ENCODE measurements around the gene SERPINB10.

SERPINB10 gene

GRCh38 chr18:63904694-63905093 lies 3.1 kb upstream of the SERPINB10 start:
- no peak for ATAC-seq (ENCODE audit: insufficient read depth, low read depth)

GRCh38 chr18:63905361-63905760 lies 2.4 kb upstream of the SERPINB10 start:
- no peaks in the 10 kb centered on the region for H3K36me3 ChIP-seq (ENCODE audit: insufficient read depth, low read length)
- H3K4me2 ChIP-seq (ENCODE audit: insufficient read depth, low read length) = no peak overlapping the region
- ATAC-seq (ENCODE audit: insufficient read depth, low read depth) (no peak), DNase-seq (no peak)
- H3K79me2 ChIP-seq (ENCODE audit: insufficient read depth, low read length) = no peaks in the 10 kb centered on the region
- H3K9me3 ChIP-seq (ENCODE audit: insufficient read depth, low read length, severe bottlenecking) = peaks cover 5% of the 10 kb centered on the region
- no peaks in the 10 kb centered on the region for H3K4me1 ChIP-seq (ENCODE audit: insufficient read depth, low read length)
- no peak overlapping the region for H3K4me3 ChIP-seq (ENCODE audit: low read depth in 1 of 2, low read length in 2 of 2)
- H3K9ac ChIP-seq (ENCODE audit: low read depth, low read length) = no peak overlapping the region
- no peak overlapping the region for H2AFZ ChIP-seq (ENCODE audit: low read depth, low read length)
- H3K27me3 ChIP-seq (ENCODE audit: insufficient read depth, low read length, poor library complexity) = no peaks in the 10 kb centered on the region
- TF ChIP-seq EZH2 (IDR thresholded peaks at IDR 0.05; ENCODE audit: borderline replicate concordance, low read depth, low read length, severe bottlenecking) = no peak
- no peak for TF ChIP-seq CTCF (IDR thresholded peaks at IDR 0.05; ENCODE audit: borderline replicate concordance, extremely low read depth, low read length, poor library complexity, severe bottlenecking)
- no peaks in the 10 kb centered on the region for H4K20me1 ChIP-seq (ENCODE audit: insufficient read depth, low read length)
- no peak overlapping the region for H3K27ac ChIP-seq (ENCODE audit: low read length)

More at GRCh38 chr18:63904694-63905093, 3.1 kb upstream of the SERPINB10 start:
- no peak for DNase-seq
- TF ChIP-seq CTCF (IDR thresholded peaks at IDR 0.05; ENCODE audit: borderline replicate concordance, extremely low read depth, low read length, poor library complexity, severe bottlenecking) (no peak), EZH2 (IDR thresholded peaks at IDR 0.05; ENCODE audit: borderline replicate concordance, low read depth, low read length, severe bottlenecking) (no peak)
- H3K4me2 ChIP-seq (ENCODE audit: insufficient read depth, low read length) = no peak overlapping the region
- H2AFZ ChIP-seq (ENCODE audit: low read depth, low read length) = no peak overlapping the region
- H3K9me3 ChIP-seq (ENCODE audit: insufficient read depth, low read length, severe bottlenecking) = peaks cover 5% of the 10 kb centered on the region
- no peaks in the 10 kb centered on the region for H3K36me3 ChIP-seq (ENCODE audit: insufficient read depth, low read length)
- no peak overlapping the region for H3K4me3 ChIP-seq (ENCODE audit: low read depth in 1 of 2, low read length in 2 of 2)
- H3K9ac ChIP-seq (ENCODE audit: low read depth, low read length) = no peak overlapping the region
- no peaks in the 10 kb centered on the region for H3K79me2 ChIP-seq (ENCODE audit: insufficient read depth, low read length)
- H3K27ac ChIP-seq (ENCODE audit: low read length) = no peak overlapping the region
- H4K20me1 ChIP-seq (ENCODE audit: insufficient read depth, low read length) = no peaks in the 10 kb centered on the region
- no peaks in the 10 kb centered on the region for H3K27me3 ChIP-seq (ENCODE audit: insufficient read depth, low read length, poor library complexity)
- no peaks in the 10 kb centered on the region for H3K4me1 ChIP-seq (ENCODE audit: insufficient read depth, low read length)

- peaks cover 5% of the 10 kb centered on the region for H3K9me3 ChIP-seq (ENCODE audit: insufficient read depth, low read length, severe bottlenecking)
- no peaks in the 10 kb centered on the region for H4K20me1 ChIP-seq (ENCODE audit: insufficient read depth, low read length)
- no peak for TF ChIP-seq EZH2 (IDR thresholded peaks at IDR 0.05; ENCODE audit: borderline replicate concordance, low read depth, low read length, severe bottlenecking)
- TF ChIP-seq CTCF (IDR thresholded peaks at IDR 0.05; ENCODE audit: borderline replicate concordance, extremely low read depth, low read length, poor library complexity, severe bottlenecking) = no peak
- ATAC-seq (ENCODE audit: insufficient read depth, low read depth) = no peak
- H3K4me1 ChIP-seq (ENCODE audit: insufficient read depth, low read length) = no peaks in the 10 kb centered on the region
- H3K79me2 ChIP-seq (ENCODE audit: insufficient read depth, low read length) = no peaks in the 10 kb centered on the region
- H3K9ac ChIP-seq (ENCODE audit: low read depth, low read length) = no peak overlapping the region
- H3K4me2 ChIP-seq (ENCODE audit: insufficient read depth, low read length) = no peak overlapping the region
- no peak for DNase-seq
- no peak overlapping the region for H3K27ac ChIP-seq (ENCODE audit: low read length)
- H3K36me3 ChIP-seq (ENCODE audit: insufficient read depth, low read length) = no peaks in the 10 kb centered on the region
- no peaks in the 10 kb centered on the region for H3K27me3 ChIP-seq (ENCODE audit: insufficient read depth, low read length, poor library complexity)
- no peak overlapping the region for H3K4me3 ChIP-seq (ENCODE audit: low read depth in 1 of 2, low read length in 2 of 2)
- H2AFZ ChIP-seq (ENCODE audit: low read depth, low read length) = no peak overlapping the region
Observed at GRCh38 chr18:63906056-63906455, 1.7 kb upstream of the SERPINB10 start.

- Histone ChIP-seq H3K79me2 (ENCODE audit: insufficient read depth, low read length) (no peaks in the 10 kb centered on the region), H3K4me2 (ENCODE audit: insufficient read depth, low read length) (no peak overlapping the region), H4K20me1 (ENCODE audit: insufficient read depth, low read length) (no peaks in the 10 kb centered on the region), H3K27ac (ENCODE audit: low read length) (no peak overlapping the region), H3K9ac (ENCODE audit: low read depth, low read length) (no peak overlapping the region), H3K4me1 (ENCODE audit: insufficient read depth, low read length) (no peaks in the 10 kb centered on the region), H3K9me3 (ENCODE audit: insufficient read depth, low read length, severe bottlenecking) (peaks cover 5% of the 10 kb centered on the region), H2AFZ (ENCODE audit: low read depth, low read length) (no peak overlapping the region), H3K36me3 (ENCODE audit: insufficient read depth, low read length) (no peaks in the 10 kb centered on the region), H3K27me3 (ENCODE audit: insufficient read depth, low read length, poor library complexity) (no peaks in the 10 kb centered on the region), H3K4me3 (ENCODE audit: low read depth in 1 of 2, low read length in 2 of 2) (no peak overlapping the region)
- TF ChIP-seq CTCF (IDR thresholded peaks at IDR 0.05; ENCODE audit: borderline replicate concordance, extremely low read depth, low read length, poor library complexity, severe bottlenecking) = no peak
- no peak for TF ChIP-seq EZH2 (IDR thresholded peaks at IDR 0.05; ENCODE audit: borderline replicate concordance, low read depth, low read length, severe bottlenecking)
- no peak for DNase-seq
- no peak for ATAC-seq (ENCODE audit: insufficient read depth, low read depth)
Observed at GRCh38 chr18:63908858-63909257, 1.1 kb downstream of the SERPINB10 start.
